GM21619 (cell line): ENCODE data around the gene CES3.
A peak's percentile ranks its signal among the peaks of the same experiment; 100 is the strongest.

ENCODE experiments used
- ATAC-seq: cut with Tn5 transposase; IDR thresholded peaks from one replicate; pipeline ENCODE4 v1.9.1; 2021; ENCODE audit not compliant: unreplicated experiment

The CES3 gene

DNA sequence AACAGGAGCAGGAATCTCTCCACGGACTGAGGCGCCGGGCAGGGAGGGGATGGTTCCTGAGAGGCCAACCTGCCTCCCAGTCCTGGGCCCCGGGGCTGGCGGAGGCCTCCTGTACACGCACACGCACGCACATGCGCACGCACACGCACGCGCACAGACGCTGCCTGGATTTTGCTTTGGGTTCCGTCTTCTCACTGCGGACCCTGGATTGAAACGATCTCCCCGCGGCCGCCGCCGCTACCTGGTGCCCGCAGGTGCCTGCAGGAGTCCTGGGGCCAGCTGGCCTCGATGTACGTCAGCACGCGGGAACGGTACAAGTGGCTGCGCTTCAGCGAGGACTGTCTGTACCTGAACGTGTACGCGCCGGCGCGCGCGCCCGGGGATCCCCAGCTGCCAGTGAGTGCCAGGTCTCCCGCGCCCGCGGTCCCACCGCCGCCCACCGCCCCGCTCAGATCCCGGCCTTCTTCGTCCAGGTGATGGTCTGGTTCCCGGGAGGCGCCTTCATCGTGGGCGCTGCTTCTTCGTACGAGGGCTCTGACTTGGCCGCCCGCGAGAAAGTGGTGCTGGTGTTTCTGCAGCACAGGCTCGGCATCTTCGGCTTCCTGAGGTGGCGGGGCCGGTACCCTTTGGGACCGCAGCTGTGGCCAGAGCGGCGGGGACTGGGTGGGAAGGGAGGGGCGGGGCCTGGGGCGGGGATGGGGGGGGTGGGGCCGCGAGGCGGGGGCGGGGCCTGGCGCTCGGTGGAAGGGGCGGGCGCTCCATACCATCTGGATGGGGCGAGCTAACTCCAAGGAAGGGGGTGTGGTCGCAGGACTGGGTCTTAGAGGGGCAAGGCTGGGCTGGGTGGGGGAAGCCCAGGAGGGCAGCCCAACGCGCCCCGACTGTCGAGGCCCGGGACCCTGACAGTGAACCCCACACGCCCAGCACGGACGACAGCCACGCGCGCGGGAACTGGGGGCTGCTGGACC lies 39.6 kb downstream of the CES3 start:
- ATAC-seq = no peak

- ATAC-seq = no peak
Observed at GRCh38 chr16:67001726-67002125, 40.7 kb downstream of the CES3 start.

DNA sequence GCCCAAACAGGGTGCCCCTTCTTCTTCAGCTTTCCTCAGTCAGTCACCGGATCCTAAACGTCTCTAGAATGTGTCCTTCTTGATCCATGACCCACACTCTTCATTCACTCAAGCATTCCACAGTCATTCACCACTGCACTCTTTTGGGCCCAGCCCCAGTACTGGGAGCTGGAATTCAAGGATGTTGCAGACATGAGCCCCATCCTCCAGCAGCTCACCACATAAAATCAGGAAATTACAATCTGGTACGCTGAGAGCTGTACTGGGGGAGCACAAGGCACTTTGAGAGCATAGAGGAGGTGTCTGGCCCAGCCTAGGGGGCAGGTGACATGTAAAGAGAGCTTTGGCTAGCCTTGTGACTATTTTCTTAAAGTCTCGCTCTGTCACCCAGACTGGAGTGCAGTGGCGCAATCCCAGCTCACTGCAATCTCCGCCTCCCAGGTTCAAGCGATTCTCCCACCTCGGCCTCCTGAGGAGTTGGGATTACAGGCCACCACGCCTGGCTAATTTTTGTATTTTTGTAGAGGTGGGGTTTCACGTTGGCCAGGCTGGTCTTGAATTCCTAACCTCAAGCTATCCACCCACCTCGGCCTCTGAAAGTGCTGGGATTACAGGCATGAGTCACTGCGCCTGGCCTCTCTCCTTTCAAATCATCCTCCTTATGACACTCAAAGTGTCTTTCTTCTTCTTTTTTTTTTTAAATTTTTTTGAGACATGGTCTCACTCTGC lies 46.0 kb downstream of the CES3 start:
- no peak for ATAC-seq

DNA sequence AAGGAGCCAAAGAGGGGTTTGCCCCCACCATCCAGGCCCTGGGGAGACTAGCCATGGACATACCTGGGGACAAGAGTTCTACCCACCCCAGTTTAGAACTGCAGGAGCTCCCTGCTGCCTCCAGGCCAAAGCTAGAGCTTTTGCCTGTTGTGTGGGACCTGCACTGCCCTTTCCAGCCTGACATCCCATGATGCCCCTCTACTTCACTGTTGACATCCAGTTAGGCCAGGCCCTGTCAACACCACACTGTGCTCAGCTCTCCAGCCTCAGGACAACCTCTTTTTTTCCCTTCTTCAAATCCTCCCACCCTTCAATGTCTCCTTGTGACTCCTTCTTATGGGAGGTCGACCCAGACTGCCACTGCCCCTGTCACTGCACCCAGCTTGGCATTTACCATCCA lies 48.1 kb downstream of the CES3 start:
- no peak for ATAC-seq

DNA sequence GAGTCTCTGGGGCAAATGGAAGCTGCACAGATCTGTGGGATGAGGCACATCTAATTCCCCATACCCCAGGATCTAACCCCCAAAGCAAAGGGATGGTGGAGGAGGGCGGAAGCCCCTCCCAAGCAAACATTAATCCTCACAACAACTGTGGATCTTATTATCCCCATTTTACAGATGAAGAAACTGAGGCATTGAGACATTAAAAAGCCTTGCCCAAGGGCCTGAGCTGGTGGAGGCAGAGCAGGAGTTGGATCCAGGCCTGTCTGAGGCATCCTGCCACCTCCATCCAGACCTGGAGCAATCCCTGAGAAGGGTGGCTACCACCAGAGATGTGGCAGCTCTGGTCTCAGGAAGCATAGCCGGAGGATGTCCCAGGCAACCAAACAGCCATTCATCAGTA lies 50.2 kb downstream of the CES3 start:
- ATAC-seq = no peak

DNA sequence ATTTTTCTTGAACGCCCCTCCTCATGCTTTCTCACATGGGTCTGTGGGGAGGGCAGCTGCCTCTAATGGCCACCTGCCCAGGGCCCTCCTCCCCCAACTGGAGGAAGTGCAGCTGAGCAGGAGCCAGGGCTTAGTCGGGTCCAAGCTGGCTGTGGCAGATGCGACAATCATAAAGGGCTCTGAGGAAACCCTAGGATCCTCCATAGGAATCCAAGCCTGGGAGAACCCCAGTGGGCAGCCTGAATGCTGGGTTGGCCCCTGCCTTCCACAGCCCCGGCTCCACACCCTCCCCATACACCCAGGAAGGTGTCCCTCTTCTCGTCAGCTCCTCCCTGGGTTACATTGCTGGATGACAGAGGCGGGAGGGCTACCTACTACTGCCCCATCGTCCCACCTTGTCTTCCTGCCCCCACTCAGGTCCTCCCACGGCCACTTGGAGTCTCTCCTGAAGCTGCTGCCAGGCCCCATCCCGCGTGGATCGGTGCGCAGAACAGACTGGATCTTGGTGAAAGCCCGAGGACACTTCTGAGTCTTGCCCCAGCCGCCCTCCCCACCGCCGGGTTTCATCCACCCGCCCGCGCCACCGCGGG lies 52.3 kb downstream of the CES3 start:
- no peak for ATAC-seq

- no peak for ATAC-seq
Observed at GRCh38 chr16:67013823-67014633, 53.0 kb downstream of the CES3 start.

GRCh38 chr16:67014634-67015312 lies 53.7 kb downstream of the CES3 start:
- no peak for ATAC-seq

DNA sequence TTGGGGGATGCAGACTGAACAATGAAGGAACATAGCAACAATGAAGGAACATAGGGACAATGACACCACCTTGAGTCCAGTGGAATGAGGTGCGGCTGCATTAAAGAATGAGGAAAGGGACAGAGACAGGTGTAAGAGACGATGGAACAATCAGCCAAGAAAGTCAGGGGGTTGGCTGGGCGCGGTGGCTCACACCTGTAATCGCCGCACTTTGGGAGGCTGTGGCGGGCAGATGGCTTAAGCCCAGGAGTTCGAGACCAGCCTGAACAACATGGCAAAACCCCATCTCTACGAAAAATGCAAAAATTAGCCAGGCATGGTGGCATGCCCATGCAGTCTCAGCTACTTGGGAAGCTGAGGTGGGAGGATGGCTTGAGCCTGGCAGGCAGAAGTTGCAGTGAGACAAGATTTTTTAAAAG lies 54.3 kb downstream of the CES3 start:
- ATAC-seq = no peak

DNA sequence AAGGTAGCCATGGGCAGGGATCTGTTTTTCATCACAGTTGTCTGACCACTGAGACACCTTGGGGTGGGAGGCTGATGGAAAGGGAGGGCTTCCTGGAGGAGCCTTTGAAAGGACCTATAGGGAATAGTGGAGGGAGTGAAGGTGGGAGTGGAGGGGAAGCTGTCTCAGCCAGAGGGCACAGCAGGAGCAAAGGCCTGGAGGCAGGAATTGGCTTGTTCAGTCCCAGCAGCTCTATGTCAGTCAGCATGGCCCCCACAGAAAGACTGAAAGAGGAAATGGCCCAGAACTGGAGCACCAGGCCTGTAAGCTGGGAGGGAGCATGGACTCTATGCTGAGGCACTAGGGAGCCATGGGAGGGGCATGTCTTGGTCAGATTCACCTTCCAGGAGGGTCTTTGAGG lies 55.1 kb downstream of the CES3 start:
- ATAC-seq = no peak

GRCh38 chr16:67016681-67017420 lies 55.8 kb downstream of the CES3 start:
- no peak for ATAC-seq

GRCh38 chr16:67017421-67017750 lies 56.3 kb downstream of the CES3 start:
- no peak for ATAC-seq

DNA sequence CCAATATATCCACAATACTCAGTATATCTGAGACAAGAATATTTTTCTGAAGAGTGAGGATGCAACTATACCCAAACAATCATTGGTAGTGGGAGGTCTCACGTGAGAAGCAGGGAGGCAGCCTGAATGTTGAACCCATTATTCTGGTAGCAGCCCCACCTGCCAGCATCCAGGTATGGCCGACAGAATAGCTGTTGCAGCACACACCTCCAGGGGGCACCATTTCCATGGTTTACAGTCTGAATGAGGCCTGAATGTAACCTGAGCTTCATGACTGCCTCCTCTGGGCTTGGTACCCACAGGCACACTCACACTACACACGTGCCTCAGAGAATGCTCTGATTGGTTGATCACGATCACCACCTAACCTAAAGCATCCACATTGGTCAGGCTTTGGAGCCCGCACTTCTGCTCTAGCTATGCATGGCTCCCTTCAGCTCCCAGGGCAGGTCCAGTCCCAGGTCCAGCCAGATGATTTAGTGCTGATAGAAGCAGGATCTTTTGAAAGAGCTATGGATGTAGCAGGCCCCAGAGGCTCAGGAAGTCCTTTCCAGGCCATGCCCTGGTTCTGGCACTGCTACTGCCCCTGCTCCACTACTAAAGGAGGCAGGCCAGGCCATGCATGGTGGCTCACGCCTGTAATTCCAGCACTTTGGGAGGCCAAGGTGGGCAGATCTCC lies 56.9 kb downstream of the CES3 start:
- peak; percentile 83 for ATAC-seq

DNA sequence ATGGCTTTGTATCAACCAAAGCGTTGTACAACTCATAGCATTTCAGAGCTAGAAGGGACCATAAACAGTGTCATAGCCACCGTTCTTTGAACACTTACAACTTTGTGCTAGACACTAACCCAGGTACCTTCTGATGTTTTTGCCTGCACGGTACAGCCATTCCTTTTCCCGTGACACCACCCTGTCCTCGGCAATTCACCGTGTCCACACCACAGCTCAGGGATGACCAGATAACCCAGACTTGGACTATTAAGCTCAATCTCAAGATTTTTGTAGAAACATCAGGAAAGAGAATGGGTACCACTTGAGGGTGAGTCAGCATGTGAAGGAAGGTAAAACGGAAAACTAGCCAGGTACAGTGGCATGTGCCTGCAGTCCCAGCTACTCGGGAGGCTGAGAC lies 58.1 kb downstream of the CES3 start:
- no peak for ATAC-seq

DNA sequence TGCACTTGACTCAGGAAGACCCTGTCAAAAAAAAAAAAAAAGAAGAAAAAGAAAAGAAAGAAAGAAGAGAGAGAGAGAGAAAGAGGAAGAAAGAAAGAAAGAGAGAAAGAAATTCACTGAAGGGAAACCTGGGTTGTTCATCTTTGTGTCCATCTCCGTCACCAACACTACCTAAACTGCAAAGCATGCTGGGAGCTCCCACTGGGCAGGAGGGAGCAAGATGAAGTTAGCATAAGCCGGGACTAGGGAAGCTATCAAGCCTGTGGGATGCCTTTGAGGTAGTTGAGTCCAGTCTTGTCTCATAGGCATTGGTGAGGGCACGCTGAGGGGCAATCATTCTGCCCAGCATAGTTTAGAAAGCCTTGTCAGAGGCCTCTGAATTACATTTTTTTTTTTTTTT lies 60.3 kb downstream of the CES3 start:
- ATAC-seq = no peak

- no peak for ATAC-seq
Observed at GRCh38 chr16:67022531-67023214, 61.6 kb downstream of the CES3 start.

DNA sequence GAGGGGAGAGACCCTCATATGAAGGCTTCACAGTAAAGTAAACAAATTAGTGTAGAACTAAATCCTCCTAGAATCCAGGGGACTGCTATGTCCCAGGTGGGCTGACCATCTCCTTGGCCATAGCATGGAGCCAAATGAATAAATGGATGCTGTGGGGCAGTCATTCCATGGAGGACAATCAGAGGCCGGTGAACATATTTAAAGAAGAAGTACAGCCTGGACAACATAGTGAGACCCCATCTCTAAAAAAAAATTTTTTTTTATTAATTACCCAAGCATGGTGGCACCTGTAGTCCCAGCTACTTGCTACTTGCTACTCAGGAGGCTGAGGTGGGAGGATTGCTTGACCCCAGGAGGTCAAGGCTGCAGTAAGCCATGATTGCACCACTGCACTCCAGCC lies 62.6 kb downstream of the CES3 start:
- ATAC-seq = no peak
